WTC11 (cell line): ENCODE results near the gene TUSC2. TPM values are rescaled to one million over a fixed set of nuclear protein-coding genes. Genes with fewer than 3 reads are reported as not detected.

Experiments
- ELF4 ChIP-seq: sonication (generic); formaldehyde crosslinking; IDR thresholded peaks from 2 replicates; pipeline ENCODE4 v1.8.1; 2022; ENCODE audit warnings: low read depth, mild to moderate bottlenecking, moderate library complexity, missing genetic modification reagents
- ESRRA ChIP-seq: sonication (generic); formaldehyde crosslinking; IDR thresholded peaks from 2 replicates; pipeline ENCODE4 v1.8.1; 2022; ENCODE audit warnings: mild to moderate bottlenecking, missing genetic modification reagents, borderline replicate concordance
- FOXJ3 ChIP-seq: sonication (generic); formaldehyde crosslinking; IDR thresholded peaks from 2 replicates; pipeline ENCODE4 v1.9.0; 2021; ENCODE audit warnings: missing genetic modification reagents, mild to moderate bottlenecking, borderline replicate concordance
- FOXK1 ChIP-seq: sonication (generic); formaldehyde crosslinking; IDR thresholded peaks from 2 replicates; pipeline ENCODE4 v1.8.0; 2022; ENCODE audit warnings: mild to moderate bottlenecking, moderate library complexity, missing genetic modification reagents
- GABPB1 ChIP-seq: sonication (generic); formaldehyde crosslinking; IDR thresholded peaks from 2 replicates; pipeline ENCODE4 v1.8.1; 2023; ENCODE audit warnings: mild to moderate bottlenecking, missing genetic modification reagents
- HMGA2 ChIP-seq: fragments of 250-450 bp; sonication (Bioruptor Pico); IDR thresholded peaks from 2 replicates; pipeline ENCODE4 v1.4.0; 2021; ENCODE audit warnings: mild to moderate bottlenecking, moderate library complexity
- IRF2 ChIP-seq: sonication (generic); formaldehyde crosslinking; IDR thresholded peaks from 2 replicates; pipeline ENCODE4 v1.8.0; 2022; ENCODE audit warnings: low read depth, missing genetic modification reagents, borderline replicate concordance
- JAZF1 ChIP-seq: fragments of 250-450 bp; sonication (Bioruptor Pico); IDR thresholded peaks from 2 replicates; pipeline ENCODE4 v1.9.0; 2021; ENCODE audit warnings: moderate library complexity, mild to moderate bottlenecking, inconsistent platforms
- KAT7 ChIP-seq: sonication (generic); formaldehyde crosslinking; IDR thresholded peaks from 2 replicates; pipeline ENCODE4 v1.8.1; 2023; ENCODE audit warnings: missing genetic modification reagents, mild to moderate bottlenecking, borderline replicate concordance
- RELA ChIP-seq: sonication (generic); formaldehyde crosslinking; IDR thresholded peaks from 2 replicates; pipeline ENCODE4 v1.8.1; 2022; ENCODE audit warnings: missing genetic modification reagents, mild to moderate bottlenecking, borderline replicate concordance
- SMAD3 ChIP-seq: sonication (generic); formaldehyde crosslinking; IDR thresholded peaks from 2 replicates; pipeline ENCODE4 v1.8.0; 2022; ENCODE audit warnings: missing genetic modification reagents, mild to moderate bottlenecking, borderline replicate concordance
- ZNF232 ChIP-seq: sonication (generic); formaldehyde crosslinking; IDR thresholded peaks from 2 replicates; pipeline ENCODE4 v1.8.0; 2022; ENCODE audit warnings: mild to moderate bottlenecking, missing genetic modification reagents
- ZNF263 ChIP-seq: sonication (generic); formaldehyde crosslinking; IDR thresholded peaks from 2 replicates; pipeline ENCODE4 v1.8.1; 2022; ENCODE audit warnings: low read depth, mild to moderate bottlenecking, moderate library complexity, missing genetic modification reagents
- ZNF396 ChIP-seq: fragments of 250-450 bp; sonication (Bioruptor Pico); IDR thresholded peaks from 2 replicates; pipeline ENCODE4 v1.8.0; 2021; ENCODE audit warnings: mild to moderate bottlenecking, moderate library complexity, borderline replicate concordance
- total RNA-seq: library from RNA; stranded (reverse); gene quantifications from 3 replicates; pipeline ENCODE4 v1.2.3, GENCODE V29; 2021
- TF ChIP-seq, protein P1 (sequence below): sonication (generic); formaldehyde crosslinking; IDR thresholded peaks from 2 replicates; pipeline ENCODE4 v1.8.1; 2023; ENCODE audit warnings: mild to moderate bottlenecking, missing genetic modification reagents, moderate library complexity
- TF ChIP-seq, protein P2 (sequence below): sonication (generic); formaldehyde crosslinking; IDR thresholded peaks from 2 replicates; pipeline ENCODE4 v1.8.0; 2022; ENCODE audit warnings: mild to moderate bottlenecking, missing genetic modification reagents
- TF ChIP-seq, protein P3 (sequence below): sonication (generic); formaldehyde crosslinking; IDR thresholded peaks from 2 replicates; pipeline ENCODE4 v1.8.0; 2022; ENCODE audit warnings: mild to moderate bottlenecking, missing genetic modification reagents
- TF ChIP-seq, protein P4 (sequence below): sonication (generic); formaldehyde crosslinking; IDR thresholded peaks from 2 replicates; pipeline ENCODE4 v1.8.0; 2023; ENCODE audit warnings: missing genetic modification reagents, mild to moderate bottlenecking, borderline replicate concordance
- TF ChIP-seq, protein P5 (sequence below): fragments of 250-450 bp; sonication (Bioruptor Pico); IDR thresholded peaks from 2 replicates; pipeline ENCODE4 v2.1.2; 2022; ENCODE audit warnings: mild to moderate bottlenecking, moderate library complexity
- TF ChIP-seq, protein P6 (sequence below): sonication (generic); formaldehyde crosslinking; IDR thresholded peaks from 2 replicates; pipeline ENCODE4 v1.8.0; 2023; ENCODE audit warnings: missing genetic modification reagents
- TF ChIP-seq, protein P7 (sequence below): sonication (generic); formaldehyde crosslinking; IDR thresholded peaks from 2 replicates; pipeline ENCODE4 v1.8.0; 2023; ENCODE audit warnings: mild to moderate bottlenecking, missing genetic modification reagents
- TF ChIP-seq, protein P8 (sequence below): fragments of 250-450 bp; sonication (Bioruptor Pico); IDR thresholded peaks from 2 replicates; pipeline ENCODE4 v1.9.0; 2021; ENCODE audit warnings: mild to moderate bottlenecking, borderline replicate concordance

The TUSC2 gene
- total RNA-seq, 1 experiment from 2014 or later = 41.1 TPM

DNA sequence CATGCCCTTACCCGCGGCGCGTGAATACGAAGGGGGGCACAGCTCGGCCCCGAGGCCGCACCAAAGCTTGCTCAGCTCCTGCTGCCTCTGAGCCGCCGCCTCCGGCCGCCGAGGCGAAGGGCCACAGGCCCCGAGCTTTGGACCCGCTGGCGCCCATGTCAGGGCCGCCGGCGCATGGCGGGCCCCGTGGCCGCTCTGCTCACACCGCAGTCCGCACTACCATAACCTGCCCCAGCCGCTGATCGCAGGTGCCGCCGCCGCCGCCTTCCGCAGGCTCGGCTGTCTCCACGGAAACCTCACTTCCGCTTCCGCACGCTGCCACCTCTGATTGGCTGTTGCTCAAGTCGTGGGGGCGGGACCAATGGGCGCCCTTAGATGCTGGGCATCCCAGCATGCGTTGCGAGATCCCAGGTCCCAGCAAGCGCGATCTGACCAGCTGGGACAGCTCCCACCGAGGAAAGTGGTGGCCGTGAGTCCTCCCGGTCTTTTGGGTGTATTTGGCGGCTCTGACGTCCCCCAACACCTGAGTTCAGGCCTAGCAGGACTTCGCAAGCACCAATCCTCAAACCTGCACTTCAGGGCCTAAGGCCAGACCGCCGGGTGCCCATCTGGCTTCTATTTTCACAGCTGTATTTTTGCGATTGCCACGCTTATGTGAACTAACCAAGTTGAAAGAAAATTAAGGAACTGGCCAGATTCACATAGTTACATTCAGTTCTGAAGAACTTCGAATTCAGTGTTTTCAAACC, at the start of gene TUSC2 (continued):
- TF ChIP-seq, protein P1, sequence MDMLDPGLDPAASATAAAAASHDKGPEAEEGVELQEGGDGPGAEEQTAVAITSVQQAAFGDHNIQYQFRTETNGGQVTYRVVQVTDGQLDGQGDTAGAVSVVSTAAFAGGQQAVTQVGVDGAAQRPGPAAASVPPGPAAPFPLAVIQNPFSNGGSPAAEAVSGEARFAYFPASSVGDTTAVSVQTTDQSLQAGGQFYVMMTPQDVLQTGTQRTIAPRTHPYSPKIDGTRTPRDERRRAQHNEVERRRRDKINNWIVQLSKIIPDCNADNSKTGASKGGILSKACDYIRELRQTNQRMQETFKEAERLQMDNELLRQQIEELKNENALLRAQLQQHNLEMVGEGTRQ = no peak
- TF ChIP-seq ZNF263 (CRISPR knock-in tag) (no peak), HMGA2 (no peak), ZNF396 (CRISPR knock-in tag) (no peak), IRF2 (CRISPR knock-in tag) (no peak), KAT7 (CRISPR knock-in tag) (no peak), FOXK1 (CRISPR knock-in tag) (peak; percentile 72), ELF4 (CRISPR knock-in tag) (no peak), JAZF1 (no peak), SMAD3 (peak; percentile 78; the same call in 1 of the 2 replicates), GABPB1 (CRISPR knock-in tag) (peak; percentile 73), RELA (CRISPR knock-in tag) (no peak), FOXJ3 (CRISPR knock-in tag) (no peak), ZNF232 (CRISPR knock-in tag) (0 out of 2 replicates have a peak, but pooled peaks have one; percentile 50), ESRRA (CRISPR knock-in tag) (no peak)
- TF ChIP-seq, protein P2, sequence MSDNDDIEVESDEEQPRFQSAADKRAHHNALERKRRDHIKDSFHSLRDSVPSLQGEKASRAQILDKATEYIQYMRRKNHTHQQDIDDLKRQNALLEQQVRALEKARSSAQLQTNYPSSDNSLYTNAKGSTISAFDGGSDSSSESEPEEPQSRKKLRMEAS = 0 out of 2 replicates have a peak, but pooled peaks have one; percentile 15
- TF ChIP-seq, protein P3, sequence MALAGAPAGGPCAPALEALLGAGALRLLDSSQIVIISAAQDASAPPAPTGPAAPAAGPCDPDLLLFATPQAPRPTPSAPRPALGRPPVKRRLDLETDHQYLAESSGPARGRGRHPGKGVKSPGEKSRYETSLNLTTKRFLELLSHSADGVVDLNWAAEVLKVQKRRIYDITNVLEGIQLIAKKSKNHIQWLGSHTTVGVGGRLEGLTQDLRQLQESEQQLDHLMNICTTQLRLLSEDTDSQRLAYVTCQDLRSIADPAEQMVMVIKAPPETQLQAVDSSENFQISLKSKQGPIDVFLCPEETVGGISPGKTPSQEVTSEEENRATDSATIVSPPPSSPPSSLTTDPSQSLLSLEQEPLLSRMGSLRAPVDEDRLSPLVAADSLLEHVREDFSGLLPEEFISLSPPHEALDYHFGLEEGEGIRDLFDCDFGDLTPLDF (CRISPR knock-in tag) = 0 out of 2 replicates have a peak, but pooled peaks have one; percentile 1
- TF ChIP-seq, protein P4, sequence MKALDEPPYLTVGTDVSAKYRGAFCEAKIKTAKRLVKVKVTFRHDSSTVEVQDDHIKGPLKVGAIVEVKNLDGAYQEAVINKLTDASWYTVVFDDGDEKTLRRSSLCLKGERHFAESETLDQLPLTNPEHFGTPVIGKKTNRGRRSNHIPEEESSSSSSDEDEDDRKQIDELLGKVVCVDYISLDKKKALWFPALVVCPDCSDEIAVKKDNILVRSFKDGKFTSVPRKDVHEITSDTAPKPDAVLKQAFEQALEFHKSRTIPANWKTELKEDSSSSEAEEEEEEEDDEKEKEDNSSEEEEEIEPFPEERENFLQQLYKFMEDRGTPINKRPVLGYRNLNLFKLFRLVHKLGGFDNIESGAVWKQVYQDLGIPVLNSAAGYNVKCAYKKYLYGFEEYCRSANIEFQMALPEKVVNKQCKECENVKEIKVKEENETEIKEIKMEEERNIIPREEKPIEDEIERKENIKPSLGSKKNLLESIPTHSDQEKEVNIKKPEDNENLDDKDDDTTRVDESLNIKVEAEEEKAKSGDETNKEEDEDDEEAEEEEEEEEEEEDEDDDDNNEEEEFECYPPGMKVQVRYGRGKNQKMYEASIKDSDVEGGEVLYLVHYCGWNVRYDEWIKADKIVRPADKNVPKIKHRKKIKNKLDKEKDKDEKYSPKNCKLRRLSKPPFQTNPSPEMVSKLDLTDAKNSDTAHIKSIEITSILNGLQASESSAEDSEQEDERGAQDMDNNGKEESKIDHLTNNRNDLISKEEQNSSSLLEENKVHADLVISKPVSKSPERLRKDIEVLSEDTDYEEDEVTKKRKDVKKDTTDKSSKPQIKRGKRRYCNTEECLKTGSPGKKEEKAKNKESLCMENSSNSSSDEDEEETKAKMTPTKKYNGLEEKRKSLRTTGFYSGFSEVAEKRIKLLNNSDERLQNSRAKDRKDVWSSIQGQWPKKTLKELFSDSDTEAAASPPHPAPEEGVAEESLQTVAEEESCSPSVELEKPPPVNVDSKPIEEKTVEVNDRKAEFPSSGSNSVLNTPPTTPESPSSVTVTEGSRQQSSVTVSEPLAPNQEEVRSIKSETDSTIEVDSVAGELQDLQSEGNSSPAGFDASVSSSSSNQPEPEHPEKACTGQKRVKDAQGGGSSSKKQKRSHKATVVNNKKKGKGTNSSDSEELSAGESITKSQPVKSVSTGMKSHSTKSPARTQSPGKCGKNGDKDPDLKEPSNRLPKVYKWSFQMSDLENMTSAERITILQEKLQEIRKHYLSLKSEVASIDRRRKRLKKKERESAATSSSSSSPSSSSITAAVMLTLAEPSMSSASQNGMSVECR (CRISPR knock-in tag) = no peak
- TF ChIP-seq, protein P5, sequence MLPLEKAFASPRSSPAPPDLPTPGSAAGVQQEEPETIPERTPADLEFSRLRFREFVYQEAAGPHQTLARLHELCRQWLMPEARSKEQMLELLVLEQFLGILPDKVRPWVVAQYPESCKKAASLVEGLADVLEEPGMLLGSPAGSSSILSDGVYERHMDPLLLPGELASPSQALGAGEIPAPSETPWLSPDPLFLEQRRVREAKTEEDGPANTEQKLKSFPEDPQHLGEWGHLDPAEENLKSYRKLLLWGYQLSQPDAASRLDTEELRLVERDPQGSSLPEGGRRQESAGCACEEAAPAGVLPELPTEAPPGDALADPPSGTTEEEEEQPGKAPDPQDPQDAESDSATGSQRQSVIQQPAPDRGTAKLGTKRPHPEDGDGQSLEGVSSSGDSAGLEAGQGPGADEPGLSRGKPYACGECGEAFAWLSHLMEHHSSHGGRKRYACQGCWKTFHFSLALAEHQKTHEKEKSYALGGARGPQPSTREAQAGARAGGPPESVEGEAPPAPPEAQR (CRISPR knock-in tag) = no peak
- TF ChIP-seq, protein P6, sequence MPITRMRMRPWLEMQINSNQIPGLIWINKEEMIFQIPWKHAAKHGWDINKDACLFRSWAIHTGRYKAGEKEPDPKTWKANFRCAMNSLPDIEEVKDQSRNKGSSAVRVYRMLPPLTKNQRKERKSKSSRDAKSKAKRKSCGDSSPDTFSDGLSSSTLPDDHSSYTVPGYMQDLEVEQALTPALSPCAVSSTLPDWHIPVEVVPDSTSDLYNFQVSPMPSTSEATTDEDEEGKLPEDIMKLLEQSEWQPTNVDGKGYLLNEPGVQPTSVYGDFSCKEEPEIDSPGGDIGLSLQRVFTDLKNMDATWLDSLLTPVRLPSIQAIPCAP (CRISPR knock-in tag) = no peak
- TF ChIP-seq, protein P7, sequence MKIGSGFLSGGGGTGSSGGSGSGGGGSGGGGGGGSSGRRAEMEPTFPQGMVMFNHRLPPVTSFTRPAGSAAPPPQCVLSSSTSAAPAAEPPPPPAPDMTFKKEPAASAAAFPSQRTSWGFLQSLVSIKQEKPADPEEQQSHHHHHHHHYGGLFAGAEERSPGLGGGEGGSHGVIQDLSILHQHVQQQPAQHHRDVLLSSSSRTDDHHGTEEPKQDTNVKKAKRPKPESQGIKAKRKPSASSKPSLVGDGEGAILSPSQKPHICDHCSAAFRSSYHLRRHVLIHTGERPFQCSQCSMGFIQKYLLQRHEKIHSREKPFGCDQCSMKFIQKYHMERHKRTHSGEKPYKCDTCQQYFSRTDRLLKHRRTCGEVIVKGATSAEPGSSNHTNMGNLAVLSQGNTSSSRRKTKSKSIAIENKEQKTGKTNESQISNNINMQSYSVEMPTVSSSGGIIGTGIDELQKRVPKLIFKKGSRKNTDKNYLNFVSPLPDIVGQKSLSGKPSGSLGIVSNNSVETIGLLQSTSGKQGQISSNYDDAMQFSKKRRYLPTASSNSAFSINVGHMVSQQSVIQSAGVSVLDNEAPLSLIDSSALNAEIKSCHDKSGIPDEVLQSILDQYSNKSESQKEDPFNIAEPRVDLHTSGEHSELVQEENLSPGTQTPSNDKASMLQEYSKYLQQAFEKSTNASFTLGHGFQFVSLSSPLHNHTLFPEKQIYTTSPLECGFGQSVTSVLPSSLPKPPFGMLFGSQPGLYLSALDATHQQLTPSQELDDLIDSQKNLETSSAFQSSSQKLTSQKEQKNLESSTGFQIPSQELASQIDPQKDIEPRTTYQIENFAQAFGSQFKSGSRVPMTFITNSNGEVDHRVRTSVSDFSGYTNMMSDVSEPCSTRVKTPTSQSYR (CRISPR knock-in tag) = no peak
- TF ChIP-seq, protein P8, sequence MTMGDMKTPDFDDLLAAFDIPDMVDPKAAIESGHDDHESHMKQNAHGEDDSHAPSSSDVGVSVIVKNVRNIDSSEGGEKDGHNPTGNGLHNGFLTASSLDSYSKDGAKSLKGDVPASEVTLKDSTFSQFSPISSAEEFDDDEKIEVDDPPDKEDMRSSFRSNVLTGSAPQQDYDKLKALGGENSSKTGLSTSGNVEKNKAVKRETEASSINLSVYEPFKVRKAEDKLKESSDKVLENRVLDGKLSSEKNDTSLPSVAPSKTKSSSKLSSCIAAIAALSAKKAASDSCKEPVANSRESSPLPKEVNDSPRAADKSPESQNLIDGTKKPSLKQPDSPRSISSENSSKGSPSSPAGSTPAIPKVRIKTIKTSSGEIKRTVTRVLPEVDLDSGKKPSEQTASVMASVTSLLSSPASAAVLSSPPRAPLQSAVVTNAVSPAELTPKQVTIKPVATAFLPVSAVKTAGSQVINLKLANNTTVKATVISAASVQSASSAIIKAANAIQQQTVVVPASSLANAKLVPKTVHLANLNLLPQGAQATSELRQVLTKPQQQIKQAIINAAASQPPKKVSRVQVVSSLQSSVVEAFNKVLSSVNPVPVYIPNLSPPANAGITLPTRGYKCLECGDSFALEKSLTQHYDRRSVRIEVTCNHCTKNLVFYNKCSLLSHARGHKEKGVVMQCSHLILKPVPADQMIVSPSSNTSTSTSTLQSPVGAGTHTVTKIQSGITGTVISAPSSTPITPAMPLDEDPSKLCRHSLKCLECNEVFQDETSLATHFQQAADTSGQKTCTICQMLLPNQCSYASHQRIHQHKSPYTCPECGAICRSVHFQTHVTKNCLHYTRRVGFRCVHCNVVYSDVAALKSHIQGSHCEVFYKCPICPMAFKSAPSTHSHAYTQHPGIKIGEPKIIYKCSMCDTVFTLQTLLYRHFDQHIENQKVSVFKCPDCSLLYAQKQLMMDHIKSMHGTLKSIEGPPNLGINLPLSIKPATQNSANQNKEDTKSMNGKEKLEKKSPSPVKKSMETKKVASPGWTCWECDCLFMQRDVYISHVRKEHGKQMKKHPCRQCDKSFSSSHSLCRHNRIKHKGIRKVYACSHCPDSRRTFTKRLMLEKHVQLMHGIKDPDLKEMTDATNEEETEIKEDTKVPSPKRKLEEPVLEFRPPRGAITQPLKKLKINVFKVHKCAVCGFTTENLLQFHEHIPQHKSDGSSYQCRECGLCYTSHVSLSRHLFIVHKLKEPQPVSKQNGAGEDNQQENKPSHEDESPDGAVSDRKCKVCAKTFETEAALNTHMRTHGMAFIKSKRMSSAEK (CRISPR knock-in tag) = no peak
